HG03469 (cell line): ENCODE data around the gene S100A10.

Source experiments
- ATAC-seq: cut with Tn5 transposase; IDR thresholded peaks from one replicate; pipeline ENCODE4 v1.9.1; 2021; ENCODE audit warnings: mild to moderate bottlenecking, moderate library complexity, moderate number of reproducible peaks; ENCODE audit not compliant: unreplicated experiment

Gene S100A10

GRCh38 chr1:151968058-151968457, 25.6 kb downstream of the S100A10 start:
- ATAC-seq, result no peak

DNA sequence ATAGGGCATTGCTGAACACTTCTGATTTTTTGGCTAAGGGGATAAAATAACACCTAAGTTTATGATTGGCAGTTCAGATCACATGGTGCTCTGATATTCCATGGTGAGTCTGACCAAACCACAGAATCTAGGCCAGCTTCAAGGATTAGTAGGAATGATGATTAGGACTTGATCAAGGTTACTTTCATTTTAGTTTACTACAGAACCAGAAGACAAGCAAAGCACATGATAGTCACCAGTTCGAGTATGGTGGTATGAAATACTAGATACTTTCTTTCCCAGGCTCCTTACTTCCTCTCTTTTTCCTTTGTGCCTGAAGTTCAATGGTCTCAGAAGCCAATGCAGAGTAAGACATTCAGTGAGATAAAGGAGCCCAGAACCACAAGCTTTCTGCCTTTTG, 26.6 kb downstream of the S100A10 start:
- no peak for ATAC-seq

DNA sequence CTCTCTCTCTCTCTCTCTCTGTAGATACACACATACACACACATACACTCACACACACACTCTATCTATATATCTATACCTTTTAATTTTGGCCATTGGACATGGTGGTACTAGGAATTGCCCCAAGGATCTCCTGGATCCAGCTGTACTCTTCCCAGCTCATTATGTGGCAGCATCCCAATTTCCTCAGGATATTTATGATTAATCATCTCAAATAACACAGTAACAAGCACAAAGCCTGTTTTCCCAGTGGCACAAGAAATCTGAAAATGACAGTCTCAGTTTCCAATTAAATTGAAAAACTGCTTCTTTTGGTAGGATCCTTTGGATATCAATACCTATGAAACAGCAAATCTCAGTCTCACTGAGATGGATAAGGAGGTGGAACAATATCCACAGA, 27.6 kb downstream of the S100A10 start:
- ATAC-seq, result no peak

DNA sequence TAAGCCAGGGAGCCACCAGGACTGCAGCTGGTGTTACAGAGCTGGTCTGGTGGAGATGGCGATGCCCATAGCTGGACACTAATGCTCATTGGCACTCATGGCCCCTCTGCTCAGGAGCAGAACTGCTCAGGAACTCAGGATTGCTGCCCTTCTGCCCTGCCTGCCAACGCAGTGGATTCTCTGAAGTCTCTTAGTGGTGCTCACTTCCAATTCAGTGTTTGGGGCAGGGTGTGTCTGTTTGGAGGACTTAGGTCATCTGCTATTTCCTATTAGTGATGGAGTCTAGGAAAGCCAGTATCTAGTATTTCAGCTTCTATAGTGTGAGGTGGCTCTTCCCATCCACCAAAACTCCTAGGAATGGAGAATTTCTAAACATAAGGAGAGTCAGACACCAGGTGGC, 29.1 kb downstream of the S100A10 start:
- ATAC-seq, result no peak

- ATAC-seq, result no peak
Observed at GRCh38 chr1:151963288-151963687, 30.4 kb downstream of the S100A10 start.

DNA sequence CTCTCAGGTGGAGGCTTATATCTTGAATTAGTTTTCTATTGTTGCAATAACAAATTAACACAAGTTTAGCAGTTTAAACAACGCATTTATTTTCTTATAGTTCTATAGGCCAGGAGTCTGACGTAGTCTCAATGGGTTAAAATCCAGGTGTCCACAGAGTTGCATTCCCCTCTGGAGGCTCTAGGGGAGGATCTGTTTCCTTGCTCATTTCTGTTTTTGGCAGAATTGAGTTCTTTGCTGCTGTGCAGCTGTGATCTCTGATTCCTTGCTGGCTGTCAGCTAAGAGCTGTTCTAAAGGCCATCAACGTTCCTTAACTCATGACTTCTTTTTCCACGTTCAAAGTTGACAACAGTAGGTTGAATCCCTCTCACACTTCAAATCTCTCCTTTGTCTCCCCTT, 31.8 kb downstream of the S100A10 start:
- no peak for ATAC-seq

DNA sequence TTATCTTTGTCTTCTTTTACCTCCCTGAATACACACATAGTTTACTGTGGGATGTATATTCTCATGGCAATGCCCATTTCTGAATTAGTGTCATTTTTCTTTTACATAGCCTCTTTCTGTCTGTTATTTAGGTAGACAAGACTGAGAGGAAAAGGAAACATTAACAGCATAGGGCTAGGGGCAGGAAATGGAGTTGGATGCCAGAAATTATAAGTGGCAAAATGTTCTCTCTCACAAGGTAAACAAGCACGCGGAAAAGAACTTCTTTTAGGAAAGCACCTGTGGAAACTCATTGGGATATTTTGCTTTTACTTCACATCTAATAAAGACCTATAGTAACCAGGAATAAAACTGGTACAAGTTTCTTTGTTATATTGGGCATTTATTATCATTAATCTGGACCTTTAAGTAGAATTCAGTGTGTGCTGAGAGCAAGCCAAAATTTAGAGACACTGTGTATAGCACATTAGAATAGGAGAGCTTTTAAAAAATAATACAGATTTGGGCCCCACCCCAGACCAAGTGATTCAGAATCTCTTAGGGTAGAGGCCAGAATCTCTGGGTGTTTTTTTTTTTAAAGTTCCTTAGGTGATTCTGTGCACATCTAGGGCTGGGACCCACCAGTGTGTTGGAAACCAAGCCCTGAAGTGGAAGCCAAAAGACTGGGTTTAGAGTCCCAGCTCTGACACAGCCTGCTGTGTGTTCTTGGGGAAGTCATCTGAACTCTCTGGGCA, 32.7 kb downstream of the S100A10 start:
- no peak for ATAC-seq

DNA sequence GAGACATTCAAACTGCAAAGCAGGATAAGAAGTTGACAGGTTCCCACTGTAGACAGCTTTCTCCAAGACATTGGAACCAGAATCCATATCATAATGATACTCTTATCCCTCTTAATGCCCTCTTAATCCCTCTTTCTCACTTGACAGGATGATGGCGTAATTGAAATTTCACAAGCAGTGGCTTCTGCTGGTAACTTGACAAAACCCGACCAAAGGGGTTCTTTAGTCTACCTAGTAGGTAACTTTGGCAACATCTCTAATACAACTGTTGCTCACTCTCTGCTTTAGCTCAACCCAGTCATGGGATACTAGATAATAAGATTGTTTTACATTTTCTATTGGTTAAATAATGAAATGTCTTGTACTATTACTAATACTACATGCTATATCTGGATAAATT, 34.7 kb downstream of the S100A10 start:
- ATAC-seq, result no peak

GRCh38 chr1:151956957-151957497, 36.6 kb downstream of the S100A10 start:
- no peak for ATAC-seq

- no peak for ATAC-seq
Observed at GRCh38 chr1:151953409-151954094, 40.1 kb downstream of the S100A10 start.

DNA sequence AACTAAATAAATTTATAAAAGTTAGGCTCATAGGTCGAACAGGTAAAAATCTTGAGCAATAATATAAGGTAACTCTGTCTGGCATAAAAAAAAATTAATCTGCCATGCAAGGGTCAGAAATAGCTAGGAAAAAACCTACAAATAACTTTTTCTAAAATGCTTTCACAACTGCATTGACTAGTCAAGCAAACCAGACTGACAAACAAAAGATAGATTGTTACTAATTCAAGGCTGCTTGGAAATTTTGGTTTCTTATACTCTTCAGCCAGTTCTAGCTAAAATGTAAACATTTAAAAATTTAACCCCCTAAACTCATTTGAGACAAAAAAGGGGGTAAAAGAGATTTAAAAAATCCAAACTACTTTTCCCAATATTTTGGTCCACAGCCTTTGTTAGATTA, 40.8 kb downstream of the S100A10 start:
- no peak for ATAC-seq

DNA sequence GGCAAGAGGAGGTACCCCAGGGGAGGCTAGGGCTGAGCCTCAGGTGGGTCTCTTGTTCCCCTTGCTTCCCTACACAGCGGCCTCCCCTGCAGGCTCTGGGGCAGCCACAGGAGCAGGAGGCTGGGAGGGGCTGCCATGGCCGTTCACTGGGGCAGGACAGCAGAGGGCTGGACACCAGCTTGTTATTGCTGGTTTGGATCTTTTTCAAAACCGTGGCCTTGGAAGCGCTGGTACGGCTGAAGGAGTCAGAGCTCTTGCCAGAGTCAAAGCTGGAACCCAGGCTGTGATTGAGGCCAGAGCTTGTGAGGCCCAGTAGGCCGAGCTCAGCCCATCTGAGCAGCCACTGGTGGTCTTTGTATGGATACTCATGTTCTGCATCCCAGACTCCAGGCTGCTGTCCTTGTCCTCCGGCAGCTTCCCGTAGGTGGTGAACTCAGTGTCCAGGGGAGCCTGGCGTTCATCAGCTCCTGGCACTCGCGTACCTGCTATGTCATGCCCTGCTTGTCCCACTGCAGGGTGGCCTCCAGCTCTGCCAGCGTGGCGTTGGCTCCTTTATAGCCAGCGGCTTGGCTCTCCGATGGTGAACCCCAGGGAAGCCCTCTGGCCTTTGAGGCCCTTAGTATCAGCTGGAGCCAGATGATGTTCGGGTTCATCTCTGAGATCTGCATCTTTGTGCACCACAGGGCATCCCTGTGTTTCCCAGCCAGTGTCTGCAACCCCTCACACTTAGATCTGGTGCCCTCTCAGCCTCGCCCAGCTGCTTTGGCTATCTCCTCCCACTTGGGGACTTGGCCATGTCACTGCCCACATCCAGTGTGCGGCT, 44.1 kb downstream of the S100A10 start:
- no peak for ATAC-seq

GRCh38 chr1:151948506-151948905, 45.2 kb downstream of the S100A10 start:
- no peak for ATAC-seq

DNA sequence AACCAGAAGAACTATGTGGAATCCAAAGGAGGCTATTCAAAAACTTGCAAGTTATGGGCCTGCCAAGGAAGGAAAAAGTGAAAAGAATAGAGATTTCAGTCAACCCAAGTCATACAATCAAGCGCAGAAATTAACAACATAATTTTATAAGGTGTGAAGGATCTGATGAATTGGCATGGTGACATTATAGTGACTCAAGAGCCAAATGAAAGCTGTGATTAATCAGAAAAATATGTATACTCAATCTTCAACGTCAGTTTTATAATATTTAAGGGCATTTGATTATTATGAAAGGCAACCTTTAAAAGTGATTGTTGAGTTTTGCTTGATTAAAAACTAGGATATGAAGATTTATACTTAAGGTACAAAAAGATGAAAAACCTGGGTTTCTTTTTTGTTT, 46.5 kb downstream of the S100A10 start:
- no peak for ATAC-seq

DNA sequence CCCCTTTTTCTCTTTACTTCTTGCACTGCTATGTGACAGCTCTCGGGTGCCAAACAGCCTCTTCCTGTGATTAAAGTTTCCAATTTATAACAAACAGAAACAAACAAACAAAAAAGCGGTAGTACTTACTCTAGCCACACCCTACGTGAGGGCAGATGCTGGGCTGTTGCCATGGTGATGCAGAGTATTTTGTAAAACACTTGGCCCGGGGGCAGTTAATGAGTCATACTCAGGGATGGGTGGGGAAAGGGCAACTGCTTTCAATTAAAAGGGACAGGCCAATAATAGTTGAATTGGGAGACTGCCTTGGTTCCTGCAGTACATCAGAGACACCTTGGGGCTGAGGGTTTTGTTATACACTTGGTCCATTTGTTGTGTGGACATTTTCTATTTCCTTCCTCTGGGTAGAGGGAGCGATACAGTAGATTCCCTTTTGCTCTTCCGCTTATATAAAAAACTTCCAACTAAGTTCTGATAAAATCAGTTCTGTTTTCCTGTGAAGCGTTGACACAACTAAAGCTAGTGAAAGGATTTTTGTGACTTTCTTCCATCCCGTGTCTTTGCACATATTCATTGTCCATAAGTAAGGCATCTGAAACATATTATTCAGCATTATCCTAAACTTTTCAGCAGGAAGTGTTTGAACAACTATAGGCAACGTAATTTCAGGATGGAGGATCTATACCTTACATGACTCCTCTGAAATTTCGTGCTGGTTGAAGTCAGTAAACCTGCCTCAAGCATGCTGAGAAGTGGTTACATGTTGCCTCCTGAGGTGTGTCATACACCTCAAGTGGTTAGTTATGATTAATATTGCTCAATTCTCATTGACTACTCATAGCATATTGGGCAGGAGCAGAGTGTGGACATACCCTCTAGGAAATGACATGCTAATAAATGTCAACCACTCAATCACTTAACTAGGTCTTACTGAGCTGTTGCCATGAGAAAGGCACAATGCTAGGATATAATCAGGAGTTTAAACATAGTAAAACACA, 47.6 kb downstream of the S100A10 start:
- no peak for ATAC-seq

- no peak for ATAC-seq
Observed at GRCh38 chr1:151944857-151945575, 48.6 kb downstream of the S100A10 start.

GRCh38 chr1:151944126-151944856, 49.4 kb downstream of the S100A10 start:
- no peak for ATAC-seq

- ATAC-seq, result no peak
Observed at GRCh38 chr1:151943591-151943990, 50.1 kb downstream of the S100A10 start.

GRCh38 chr1:151942882-151943281, 50.8 kb downstream of the S100A10 start:
- no peak for ATAC-seq
